K562 (cell line): ENCODE measurements around the gene ATP5PB. TPM values are rescaled to one million over a fixed set of nuclear protein-coding genes. Genes with fewer than 3 reads are reported as not detected.

Experiments used
- CC2D1A ChIP-seq: fragments of 450-650 bp; IDR thresholded peaks from 2 replicates; pipeline ENCODE4 v1.6.1; 2017; ENCODE audit warnings: mild to moderate bottlenecking
- CCAR2 ChIP-seq: fragments of 200-400 bp; formaldehyde crosslinking; IDR thresholded peaks from 2 replicates; pipeline ENCODE4 v1.6.1; 2017; ENCODE audit warnings: mild to moderate bottlenecking, low read depth, low read length
- FOXA1 ChIP-seq: fragments of 450-650 bp; IDR thresholded peaks from 2 replicates; pipeline ENCODE4 v1.6.1; 2016; ENCODE audit warnings: mild to moderate bottlenecking, borderline replicate concordance
- GABPB1 ChIP-seq: sonication (generic); formaldehyde crosslinking; IDR thresholded peaks from 2 replicates; pipeline ENCODE4 v1.8.0; 2022; ENCODE audit warnings: mild to moderate bottlenecking, missing genetic modification reagents
- GATAD2B ChIP-seq: fragments of 450-650 bp; IDR thresholded peaks from 2 replicates; pipeline ENCODE4 v1.6.1; 2017; ENCODE audit warnings: mild to moderate bottlenecking, borderline replicate concordance
- HDAC2 ChIP-seq: fragments of 450-650 bp; IDR thresholded peaks from 2 replicates; pipeline ENCODE4 v1.6.1; 2016; ENCODE audit warnings: mild to moderate bottlenecking
- HNRNPLL ChIP-seq: fragments of 200-400 bp; formaldehyde crosslinking; IDR thresholded peaks from 2 replicates; pipeline ENCODE4 v1.6.1; 2017; ENCODE audit warnings: low read length, low read depth, mild to moderate bottlenecking; ENCODE audit not compliant: poor library complexity, severe bottlenecking
- HOMEZ ChIP-seq: fragments of 250-450 bp; sonication (Bioruptor Pico); IDR thresholded peaks from 2 replicates; pipeline ENCODE4 v1.4.0; 2020; ENCODE audit warnings: mild to moderate bottlenecking, moderate library complexity
- HSF4 ChIP-seq: fragments of 250-450 bp; sonication (Bioruptor Pico); IDR thresholded peaks from 2 replicates; pipeline ENCODE4 v2.1.2; 2022; ENCODE audit warnings: mild to moderate bottlenecking, moderate library complexity, borderline replicate concordance
- LEF1 ChIP-seq: fragments of 450-650 bp; IDR thresholded peaks from 2 replicates; pipeline ENCODE4 v1.6.1; 2016; ENCODE audit warnings: mild to moderate bottlenecking
- PKNOX1 ChIP-seq: fragments of 450-650 bp; IDR thresholded peaks from 2 replicates; pipeline ENCODE4 v1.6.1; 2016
- SAP30 ChIP-seq: fragments of 200-600 bp; sonication (generic); IDR thresholded peaks from 2 replicates; pipeline ENCODE4 v1.6.1; 2012; ENCODE audit warnings: borderline replicate concordance, low read depth, mild to moderate bottlenecking, moderate library complexity, low read length, control low read depth, inconsistent platforms; ENCODE audit not compliant: insufficient read depth, poor library complexity, severe bottlenecking
- SMAD1 ChIP-seq: fragments of 150-350 bp; IDR thresholded peaks from 2 replicates; pipeline ENCODE4 v1.6.1; 2014; ENCODE audit warnings: low read length, low read depth; ENCODE audit not compliant: partially characterized antibody
- SMAD4 ChIP-seq: fragments of 250-450 bp; sonication (Bioruptor Pico); conservative IDR thresholded peaks from 2 replicates; pipeline ENCODE4 v1.8.0; 2021; ENCODE audit warnings: inconsistent platforms, mild to moderate bottlenecking, moderate library complexity
- SP2 ChIP-seq: IDR thresholded peaks from 2 replicates; pipeline ENCODE4 v1.6.1; 2011; ENCODE audit warnings: mild to moderate bottlenecking, low read depth, low read length, moderate library complexity; ENCODE audit not compliant: poor library complexity, severe bottlenecking; ENCODE audit errors: extremely low read depth
- TAF9B ChIP-seq: fragments of 450-650 bp; IDR thresholded peaks from 2 replicates; pipeline ENCODE4 v1.6.1; 2018; ENCODE audit warnings: mild to moderate bottlenecking; ENCODE audit not compliant: partially characterized antibody
- TBP ChIP-seq: optimal IDR thresholded peaks from 2 replicates; pipeline ENCODE3; 2011; ENCODE audit warnings: low read depth, low read length, improper control_type of control experiment
- VEZF1 ChIP-seq: fragments of 200-800 bp; sonication (Bioruptor generic); IDR thresholded peaks from 2 replicates; pipeline ENCODE4 v1.6.1; 2017; ENCODE audit warnings: missing genetic modification characterization, missing compliant biosample characterization
- XRCC4 ChIP-seq: IDR thresholded peaks from one replicate; pipeline ENCODE4 v1.6.1; 2011; ENCODE audit not compliant: insufficient read depth, insufficient read length; ENCODE audit errors: extremely low read depth
- ZBTB43 ChIP-seq: sonication (generic); formaldehyde crosslinking; IDR thresholded peaks from 2 replicates; pipeline ENCODE4 v1.8.0; 2023; ENCODE audit warnings: mild to moderate bottlenecking, missing genetic modification reagents
- ZNF586 ChIP-seq: fragments of 450-650 bp; formaldehyde crosslinking; conservative IDR thresholded peaks from 2 replicates; pipeline ENCODE4 v1.4.0; 2020; ENCODE audit warnings: mild to moderate bottlenecking, moderate library complexity
- ZNF717 ChIP-seq: fragments of 250-450 bp; sonication (Bioruptor Pico); IDR thresholded peaks from 2 replicates; pipeline ENCODE4 v1.5.0; 2021
- ZNF766 ChIP-seq: fragments of 200-800 bp; sonication (Bioruptor generic); conservative IDR thresholded peaks from 2 replicates; pipeline ENCODE4 v1.6.1; 2016; ENCODE audit warnings: missing genetic modification characterization, missing compliant biosample characterization
- ZNF830 ChIP-seq: fragments of 250-450 bp; sonication (Bioruptor Pico); IDR thresholded peaks from 2 replicates; pipeline ENCODE4 v1.5.0; 2021; ENCODE audit warnings: mild to moderate bottlenecking
- polyA plus RNA-seq, 8 experiments: library from polyadenylated mRNA; depleted of rRNA in 4 of 8; stranded (reverse) in 5 of 8; unstranded in 3 of 8; fragments of >200 nt; fragmentation: Nextera tagmentation in 2 of 8; fragmentation: Illumina TruSeq in 1 of 8; extraction: Ambion mirVana in 2 of 8; extraction: Trizol in 1 of 8; gene quantifications; 2 replicates each; pipeline versions ENCODE4 v1.2.1 to v1.2.3, GENCODE V29; 2011 to 2014; ENCODE audit warnings: inconsistent platforms in 1 of 8, missing spikeins in 1 of 8
- total RNA-seq, 7 experiments: library from RNA; depleted of rRNA in 6 of 7; stranded (reverse); fragments of >200 nt in 6 of 7; fragmentation: Illumina TruSeq in 2 of 7; extraction: Trizol in 2 of 7; gene quantifications; 2 replicates each; pipeline versions ENCODE4 v1.2.1 to v1.2.3, GENCODE V29; 2011 to 2021; ENCODE audit warnings: low replicate concordance in 1 of 7

The ATP5PB gene
- total and polyA plus RNA-seq, 9 of the 15 experiments (the other 6 are each of a cell fraction or from before 2014, with no cell fraction given) = 651 to 2,735 (median 1,061) TPM

GRCh38 chr1:111448918-111449702, at the start of gene ATP5PB, which contains the start of gene WDR77 (continued):
- TF ChIP-seq GATAD2B (no peak), VEZF1 (CRISPR knock-in tag) (peak; percentile 75), SMAD1 (peak; percentile 75), ZNF830 (CRISPR knock-in tag) (no peak), GABPB1 (CRISPR knock-in tag) (no peak), SP2 (no peak), FOXA1 (no peak), XRCC4 (no peak), TBP (peak; percentile 87), HSF4 (CRISPR knock-in tag) (no peak), PKNOX1 (peak; percentile 74), CC2D1A (0 out of 2 replicates have a peak, but pooled peaks have one; percentile 55), SAP30 (peak; percentile 78), ZNF717 (CRISPR knock-in tag) (no peak), SMAD4 (CRISPR knock-in tag) (no peak), TAF9B (peak; percentile 83), ZNF586 (no peak), HDAC2 (no peak; the same call in 1 of the 2 replicates), LEF1 (no peak), ZNF766 (CRISPR knock-in tag) (no peak), ZBTB43 (CRISPR knock-in tag) (no peak), CCAR2 (no peak), HNRNPLL (peak; percentile 52), HOMEZ (CRISPR knock-in tag) (no peak)
